A549 (cell line): ENCODE data around the gene SELPLG. TPM values are rescaled to one million over a fixed set of nuclear protein-coding genes. Genes with fewer than 3 reads are reported as not detected.
A peak's percentile ranks its signal among the peaks of the same experiment; 100 is the strongest.

Source experiments
- ATAC-seq, 2 experiments: fragments of 200-7000 bp in 1 of 2; fragments of >200 bp in 1 of 2; cut with Nextera tagmentation in 1 of 2; cut with Tn5 transposase in 1 of 2; 3 replicates each; pipeline versions ENCODE4 v1.8.0 to v1.9.1; 2018 to 2020; ENCODE audit warnings: mild to moderate bottlenecking in 1 of 2, moderate library complexity in 1 of 2
- CTCF ChIA-PET: fragments of 300-600 bp; sonication (Branson Sonifier 250); formaldehyde crosslinking; extraction: SDS; loops from one replicate; lab custom pipeline; 2021; ENCODE audit warnings: antibody characterized with exemption, inconsistent platforms; lab: Yijun Ruan, JAX
- POLR2A ChIA-PET: fragments of 350-600 bp; formaldehyde crosslinking; extraction: SDS; loops from one replicate; lab custom pipeline; 2021; ENCODE audit warnings: antibody characterized with exemption, inconsistent platforms; lab: Yijun Ruan, JAX
- DNase-seq, 2 experiments: peaks; one replicate each; pipeline versions ENCODE4 v3.0.0 to v3.0.0-alpha.2; 2011 to 2016; ENCODE audit warnings: low read depth in 1 of 2, low spot score in 1 of 2
- FAIRE-seq: peaks from 2 replicates; lab custom pipeline; 2011; peaks lifted over from hg19 to GRCh38; lab: Jason Lieb, UNC
- H3K27ac ChIP-seq, 2 experiments: fragments of >200 bp; sonication (Bioruptor Twin); formaldehyde crosslinking; 3 replicates each; pipeline ENCODE4 v1.5.1; 2016 to 2017
- H3K4me1 ChIP-seq: fragments of >200 bp; sonication (Bioruptor Twin); formaldehyde crosslinking; 3 replicates; pipeline ENCODE4 v1.6.1; 2016
- H3K4me2 ChIP-seq: fragments of >200 bp; sonication (Bioruptor Twin); formaldehyde crosslinking; 3 replicates; pipeline ENCODE4 v1.6.1; 2016
- H3K4me3 ChIP-seq: fragments of >200 bp; sonication (Bioruptor Twin); formaldehyde crosslinking; 3 replicates; pipeline ENCODE4 v1.5.1; 2016
- H3K9me3 ChIP-seq: fragments of >200 bp; sonication (Bioruptor Twin); formaldehyde crosslinking; 3 replicates; pipeline ENCODE4 v1.6.1; 2016
- BCL3 ChIP-seq: fragments of >200 bp; sonication (Bioruptor Twin); formaldehyde crosslinking; IDR thresholded peaks from 3 replicates; pipeline ENCODE4 v1.6.1; 2016
- CBX8 ChIP-seq: fragments of 200-600 bp; sonication (generic); IDR thresholded peaks from 2 replicates; pipeline ENCODE4 v1.6.1; 2016
- CTCF ChIP-seq: fragments of >200 bp; sonication (Bioruptor Twin); formaldehyde crosslinking; IDR thresholded peaks from 3 replicates; pipeline ENCODE4 v1.5.1; 2016
- E2F6 ChIP-seq: IDR thresholded peaks from 2 replicates; pipeline ENCODE4 v1.6.1; 2012; ENCODE audit warnings: low read depth, borderline replicate concordance
- EHMT2 ChIP-seq: fragments of 200-600 bp; sonication (generic); IDR thresholded peaks from 2 replicates; pipeline ENCODE4 v1.6.1; 2016; ENCODE audit warnings: antibody characterized with exemption, low read depth, mild to moderate bottlenecking, moderate library complexity
- ELK1 ChIP-seq: fragments of 150-350 bp; IDR thresholded peaks from 2 replicates; pipeline ENCODE4 v1.6.1; 2014; ENCODE audit warnings: low read depth, mild to moderate bottlenecking, low read length
- ESRRA ChIP-seq: fragments of 150-350 bp; IDR thresholded peaks from 2 replicates; pipeline ENCODE4 v1.6.1; 2014; ENCODE audit warnings: mild to moderate bottlenecking, low read length, borderline replicate concordance
- FOSL2 ChIP-seq, 2 experiments: fragments of 450-650 bp in 1 of 2; fragments of >200 bp in 1 of 2; sonication (Bioruptor Twin) in 1 of 2; formaldehyde crosslinking; IDR thresholded peaks; 2 replicates each; pipeline versions ENCODE4 v1.5.0 to v1.6.1; 2016 to 2020; ENCODE audit warnings: mild to moderate bottlenecking in 1 of 2, moderate library complexity in 1 of 2
- HES2 ChIP-seq: fragments of >200 bp; sonication (Bioruptor Twin); formaldehyde crosslinking; IDR thresholded peaks from 2 replicates; pipeline ENCODE4 v1.6.1; 2016
- HMGXB4 ChIP-seq: fragments of 250-450 bp; sonication (Bioruptor Pico); IDR thresholded peaks from 2 replicates; pipeline ENCODE4 v1.5.0; 2021; ENCODE audit warnings: mild to moderate bottlenecking, moderate library complexity, borderline replicate concordance
- JUN ChIP-seq, 2 experiments: fragments of >200 bp; sonication (Bioruptor Twin); formaldehyde crosslinking; IDR thresholded peaks; 2 replicates in 1 of 2; 3 replicates in 1 of 2; pipeline ENCODE4 v1.6.1; 2016 to 2017
- NFE2L2 ChIP-seq: fragments of 150-350 bp; conservative IDR thresholded peaks from 2 replicates; pipeline ENCODE4 v1.6.1; 2014; ENCODE audit warnings: low read length
- NR3C1 ChIP-seq: fragments of >200 bp; sonication (Bioruptor Twin); formaldehyde crosslinking; IDR thresholded peaks from 3 replicates; pipeline ENCODE4 v1.6.1; 2017
- WGBS: methylation state at CpG from one replicate; pipeline ENCODE4 v1.1.6; 2017; ENCODE audit errors: missing lambda C conversion rate; 5-methylcytosine and 5-hydroxymethylcytosine counted together
- polyA plus RNA-seq, 4 experiments: library from polyadenylated mRNA; depleted of rRNA in 3 of 4; stranded (reverse); fragments of >200 nt; fragmentation: RNase III in 1 of 4; extraction: RNeasy Plus Mini Kit Qiagen cat#74134 plus additional on column Dnase treatment in 1 of 4; gene quantifications; 2 replicates in 3 of 4; 3 replicates in 1 of 4; pipeline ENCODE4 v1.2.3, GENCODE V29; 2011 to 2017
- small RNA-seq, 6 experiments: library from RNA; depleted of rRNA; stranded (forward); fragments of <200 nt; gene quantifications; one replicate each; pipeline ENCODE3, GENCODE V24; 2012

Gene SELPLG
- polyA plus RNA-seq, 2 of the 4 experiments (the other 2 are of a cell fraction): 0.17 to 0.67 TPM

- no peak for DNase-seq
- H3K4me3 ChIP-seq: no peak overlapping the region
- CTCF ChIA-PET: interaction anchor here (0.6 to 22.8 kb wide), 6 partner anchors 8 to 521 kb away, joined by 4 to 533 read pairs (median 5); partner anchors contain the start of gene ALKBH2
These were observed 61.4 kb downstream of the SELPLG start for GRCh38 chr12:108572166-108572790.

More at GRCh38 chr12:108572166-108572790, 61.4 kb downstream of the SELPLG start:
- Histone ChIP-seq H3K4me2 (no peak overlapping the region), H3K4me1 (no peaks in the 10 kb centered on the region)
- peak in 1 of 2 experiments; percentile 29; a peak in 3 of 6 replicates for ATAC-seq
- POLR2A ChIA-PET: no interaction called here
- no peak for TF ChIP-seq CTCF
- no peak for TF ChIP-seq BCL3
- TF ChIP-seq HMGXB4 (CRISPR knock-in tag): no peak
- TF ChIP-seq CBX8: no peak
- TF ChIP-seq NR3C1: no peak
- TF ChIP-seq E2F6: no peak
- TF ChIP-seq ELK1: no peak
- TF ChIP-seq ESRRA: no peak
- TF ChIP-seq EHMT2: no peak
- no peak for TF ChIP-seq JUN (IDR thresholded peaks at IDR 0.05)
- TF ChIP-seq FOSL2 (IDR thresholded peaks at IDR 0.05): no peak
- no peak for TF ChIP-seq FOSL2 (CRISPR knock-in tag; IDR thresholded peaks at IDR 0.05)
- no peak for TF ChIP-seq NFE2L2
- no peak for TF ChIP-seq HES2
- TF ChIP-seq, all 56 proteins: peak for 0
- 55% methylated on average over 8 of the region's 8 CpGs for WGBS
- no peaks in the 10 kb centered on the region for H3K9me3 ChIP-seq
- no peak overlapping the region for H3K27ac ChIP-seq
- no peak for FAIRE-seq

Small RNA genes lying within 50 kb of the gene (small RNA-seq; reads per million reads assigned to genes)
- 0 reads per million in 6 experiments for gene RNU7-169P

Other genes with a start within 250 kb of the SELPLG start
- gene FICD, start 118.6 kb downstream of the SELPLG start, polyA plus RNA-seq (2011; rRNA removed): 1.7 and 4.8 TPM in 2 replicates
- 1.9 to 2.5 TPM (median 2.1 TPM) in 3 replicates for gene FICD, start 118.6 kb downstream of the SELPLG start, polyA plus RNA-seq (2017; fragmentation: RNase III; extraction: RNeasy Plus Mini Kit Qiagen cat#74134 plus additional on column Dnase treatment)
- gene SART3, start 72.7 kb downstream of the SELPLG start, polyA plus RNA-seq (2011; rRNA removed): 51.8 and 52.7 TPM in 2 replicates
- 77.2 to 83.2 TPM (median 81.5 TPM) in 3 replicates for gene SART3, start 72.7 kb downstream of the SELPLG start, polyA plus RNA-seq (2017; fragmentation: RNase III; extraction: RNeasy Plus Mini Kit Qiagen cat#74134 plus additional on column Dnase treatment)
- 174 and 177 TPM in 2 replicates for gene ISCU, start 71.3 kb downstream of the SELPLG start, polyA plus RNA-seq (2011; rRNA removed)
- 97.1 to 101 TPM (median 97.5 TPM) in 3 replicates for gene ISCU, start 71.3 kb downstream of the SELPLG start, polyA plus RNA-seq (2017; fragmentation: RNase III; extraction: RNeasy Plus Mini Kit Qiagen cat#74134 plus additional on column Dnase treatment)
- gene TMEM119, start 35.8 kb downstream of the SELPLG start, polyA plus RNA-seq (2011; rRNA removed): not detected in 2 replicates
- not detected in 3 replicates for gene TMEM119, start 35.8 kb downstream of the SELPLG start, polyA plus RNA-seq (2017; fragmentation: RNase III; extraction: RNeasy Plus Mini Kit Qiagen cat#74134 plus additional on column Dnase treatment)
- gene CORO1C, start 97.6 kb upstream of the SELPLG start, polyA plus RNA-seq (2011; rRNA removed): 245 and 296 TPM in 2 replicates
- gene CORO1C, start 97.6 kb upstream of the SELPLG start, polyA plus RNA-seq (2017; fragmentation: RNase III; extraction: RNeasy Plus Mini Kit Qiagen cat#74134 plus additional on column Dnase treatment): 165 to 189 TPM (median 166 TPM) in 3 replicates
- gene SSH1, start 223.7 kb upstream of the SELPLG start, polyA plus RNA-seq (2011; rRNA removed): 24.1 and 26.2 TPM in 2 replicates
- 15.4 to 16.7 TPM (median 16.6 TPM) in 3 replicates for gene SSH1, start 223.7 kb upstream of the SELPLG start, polyA plus RNA-seq (2017; fragmentation: RNase III; extraction: RNeasy Plus Mini Kit Qiagen cat#74134 plus additional on column Dnase treatment)
- not detected in 2 replicates for gene DAO, start 246.2 kb upstream of the SELPLG start, polyA plus RNA-seq (2011; rRNA removed)
- not detected in 3 replicates for gene DAO, start 246.2 kb upstream of the SELPLG start, polyA plus RNA-seq (2017; fragmentation: RNase III; extraction: RNeasy Plus Mini Kit Qiagen cat#74134 plus additional on column Dnase treatment)